HUDEP-2 (cell line): Measurements from ENCODE around the gene OR5AU1.

Source experiments
- DNase-seq, 76 experiments: peaks; one replicate each; lab custom pipeline; 2025; ENCODE audit not compliant: unreplicated experiment in 76 of 76; lab: John Stamatoyannopoulos, UW

Gene OR5AU1

GRCh38 chr14:21109377-21110138 lies 46.3 kb downstream of the OR5AU1 start:
- no peak for DNase-seq

DNA sequence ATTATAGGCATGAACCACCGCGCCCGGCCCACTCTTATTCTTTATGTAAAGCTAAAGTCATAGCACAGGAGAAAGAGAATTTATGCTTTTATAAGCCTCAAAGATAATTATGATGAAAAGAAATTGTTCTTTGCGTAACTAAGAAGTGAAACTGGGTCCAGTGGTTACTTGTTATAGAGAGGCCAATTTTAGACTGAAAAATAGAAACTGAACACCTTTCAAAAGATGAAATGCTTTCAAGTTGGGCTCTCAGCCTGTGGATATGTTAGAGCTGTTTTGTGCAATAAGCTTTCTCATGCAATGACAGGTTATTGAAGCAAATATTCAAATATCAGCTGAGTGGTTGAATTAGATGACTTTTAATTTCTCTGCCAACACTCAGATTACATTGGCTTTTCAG lies 47.1 kb downstream of the OR5AU1 start:
- DNase-seq = no peak

GRCh38 chr14:21107283-21107800 lies 48.5 kb downstream of the OR5AU1 start:
- peak in 57 of 76 experiments; percentile 10 to 74 (median 42) for DNase-seq

DNA sequence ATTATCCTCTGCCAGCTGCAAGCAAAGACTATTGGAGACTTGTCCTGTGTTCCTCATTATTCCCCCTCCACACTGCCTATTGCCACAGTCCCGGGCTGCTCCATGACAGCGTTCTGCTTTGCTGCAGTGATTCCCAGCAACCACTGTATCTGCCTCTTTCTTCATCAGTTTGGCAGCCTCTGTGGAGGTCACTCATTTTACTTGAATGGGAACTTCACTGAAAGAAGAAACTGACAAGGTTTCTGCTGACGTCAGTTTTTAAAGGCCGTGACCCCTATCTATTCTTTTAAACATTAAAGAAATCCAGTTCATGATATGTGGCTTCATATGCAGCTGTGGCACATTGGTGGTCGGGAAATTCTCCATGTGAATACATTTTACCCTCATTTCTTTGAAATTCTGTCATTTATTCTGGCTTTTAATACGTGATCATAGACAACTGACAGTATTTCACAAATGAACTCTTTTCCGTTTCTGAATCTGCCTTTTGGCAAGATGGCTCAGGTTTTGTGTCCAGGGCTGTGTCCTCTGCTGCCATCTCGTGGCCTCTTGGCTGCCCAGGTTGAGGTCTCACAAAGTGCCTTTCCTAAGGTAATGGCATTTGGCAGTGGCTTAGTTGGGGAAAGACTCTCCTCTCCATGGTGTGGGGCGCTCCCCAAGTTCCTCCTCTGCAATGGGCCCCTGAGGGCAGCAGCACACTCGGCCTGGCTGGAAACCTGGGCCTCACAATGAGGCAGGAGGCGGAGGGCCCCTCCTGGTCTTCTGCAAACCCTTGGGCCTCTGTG lies 49.2 kb downstream of the OR5AU1 start:
- peak in 72 of 76 experiments; percentile 13 to 83 (median 60) for DNase-seq

- DNase-seq = no peak
Measured at GRCh38 chr14:21106176-21106497, 49.7 kb downstream of the OR5AU1 start.

GRCh38 chr14:21105095-21105494 lies 50.8 kb downstream of the OR5AU1 start:
- no peak for DNase-seq
